MM.1S (cell line): Measurements from ENCODE around the gene PRSS8.

Experiments used
- EZH2 ChIP-seq: fragments of 300-600 bp; sonication (generic); optimal IDR thresholded peaks from 2 replicates; pipeline ENCODE3; 2017; ENCODE audit warnings: low read depth, mild to moderate bottlenecking, antibody characterized with exemption, low read length, mixed read lengths
- TF ChIP-seq, protein P1 (sequence below): fragments of 300-600 bp; sonication (generic); IDR thresholded peaks from 2 replicates; pipeline ENCODE4 v1.5.1; 2016; ENCODE audit warnings: antibody characterized with exemption, low read length, mixed read lengths

DNA sequence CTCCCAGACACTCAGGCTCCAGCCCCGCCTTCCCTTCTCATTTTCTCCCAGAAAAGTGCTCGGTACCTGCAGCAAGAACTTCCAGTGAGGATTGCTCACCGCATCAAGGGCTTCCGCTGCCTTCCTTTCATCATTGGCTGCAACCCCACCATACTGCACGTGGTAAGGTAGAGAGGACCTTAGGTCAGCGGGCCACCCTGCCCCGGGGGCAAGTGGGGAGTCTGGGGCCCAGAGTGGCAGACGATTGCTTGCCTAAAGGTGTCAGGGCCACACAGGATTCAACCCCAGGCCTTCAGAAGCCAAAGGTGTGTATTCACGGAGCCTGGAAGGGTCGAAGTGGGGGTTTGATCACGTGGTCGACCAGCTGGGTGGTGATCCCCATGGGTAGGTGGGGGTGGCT, 25.9 kb downstream of the PRSS8 start:
- no peak for TF ChIP-seq EZH2
- TF ChIP-seq, protein P1, sequence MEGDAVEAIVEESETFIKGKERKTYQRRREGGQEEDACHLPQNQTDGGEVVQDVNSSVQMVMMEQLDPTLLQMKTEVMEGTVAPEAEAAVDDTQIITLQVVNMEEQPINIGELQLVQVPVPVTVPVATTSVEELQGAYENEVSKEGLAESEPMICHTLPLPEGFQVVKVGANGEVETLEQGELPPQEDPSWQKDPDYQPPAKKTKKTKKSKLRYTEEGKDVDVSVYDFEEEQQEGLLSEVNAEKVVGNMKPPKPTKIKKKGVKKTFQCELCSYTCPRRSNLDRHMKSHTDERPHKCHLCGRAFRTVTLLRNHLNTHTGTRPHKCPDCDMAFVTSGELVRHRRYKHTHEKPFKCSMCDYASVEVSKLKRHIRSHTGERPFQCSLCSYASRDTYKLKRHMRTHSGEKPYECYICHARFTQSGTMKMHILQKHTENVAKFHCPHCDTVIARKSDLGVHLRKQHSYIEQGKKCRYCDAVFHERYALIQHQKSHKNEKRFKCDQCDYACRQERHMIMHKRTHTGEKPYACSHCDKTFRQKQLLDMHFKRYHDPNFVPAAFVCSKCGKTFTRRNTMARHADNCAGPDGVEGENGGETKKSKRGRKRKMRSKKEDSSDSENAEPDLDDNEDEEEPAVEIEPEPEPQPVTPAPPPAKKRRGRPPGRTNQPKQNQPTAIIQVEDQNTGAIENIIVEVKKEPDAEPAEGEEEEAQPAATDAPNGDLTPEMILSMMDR, result no peak
